H4 (cell line): ENCODE measurements around the gene PIGO. TPM values are rescaled to one million over a fixed set of nuclear protein-coding genes. Genes with fewer than 3 reads are reported as not detected.
A peak's percentile ranks its signal among the peaks of the same experiment; 100 is the strongest.

ENCODE experiments used
- DNase-seq: peaks from one replicate; pipeline ENCODE4 v3.0.0-alpha.2; 2015; ENCODE audit warnings: low spot score
- total RNA-seq: library from RNA; depleted of rRNA; stranded (reverse); fragments of >200 nt; shearing (Covaris generic); gene quantifications from 2 replicates; pipeline ENCODE4 v1.2.3, GENCODE V29; 2014

PIGO gene
- total RNA-seq, 1 experiment from 2014 or later, result 32.1 TPM

DNA sequence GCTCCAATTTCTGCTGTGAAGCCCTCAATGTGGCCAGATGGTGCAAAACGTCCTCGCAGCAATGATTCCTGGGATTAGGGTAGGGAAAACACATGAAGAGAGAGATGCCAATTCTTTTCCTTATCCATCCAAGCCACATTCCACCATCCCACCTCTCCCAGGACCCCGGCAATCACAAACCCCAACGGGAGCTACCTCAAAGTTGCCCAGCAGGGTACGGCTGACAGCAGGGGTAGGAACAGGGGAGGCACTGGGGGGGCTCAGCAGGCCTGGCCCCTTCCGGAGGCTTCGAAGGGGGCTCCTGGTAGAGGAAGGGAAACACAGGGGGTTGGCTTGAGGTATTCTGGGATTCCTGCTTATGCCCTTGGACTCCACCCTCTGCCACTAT lies 9.9 kb upstream of the PIGO start:
- DNase-seq, result no peak

GRCh38 chr9:35105571-35106342 lies 9.4 kb upstream of the PIGO start:
- DNase-seq, result no peak

DNA sequence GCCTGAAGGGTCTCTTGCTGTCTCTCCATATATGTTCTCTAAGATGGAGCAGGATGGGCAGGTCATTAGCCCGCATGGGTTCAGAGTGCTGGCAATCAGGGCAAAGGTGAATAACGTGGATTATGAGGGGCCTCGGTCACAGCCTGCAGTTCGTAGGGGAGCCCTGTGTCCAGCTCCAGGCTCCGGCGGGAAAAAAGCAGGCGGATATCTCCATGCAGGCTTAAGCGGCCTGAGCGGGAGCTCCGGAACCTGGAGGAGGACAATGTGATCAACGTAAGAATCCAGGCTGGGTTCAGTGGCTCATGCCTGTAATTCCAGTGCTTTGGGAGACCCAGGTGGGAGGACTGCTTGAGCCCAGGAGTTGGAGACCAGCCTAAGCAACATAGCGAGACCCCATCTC lies 8.7 kb upstream of the PIGO start:
- no peak for DNase-seq

DNA sequence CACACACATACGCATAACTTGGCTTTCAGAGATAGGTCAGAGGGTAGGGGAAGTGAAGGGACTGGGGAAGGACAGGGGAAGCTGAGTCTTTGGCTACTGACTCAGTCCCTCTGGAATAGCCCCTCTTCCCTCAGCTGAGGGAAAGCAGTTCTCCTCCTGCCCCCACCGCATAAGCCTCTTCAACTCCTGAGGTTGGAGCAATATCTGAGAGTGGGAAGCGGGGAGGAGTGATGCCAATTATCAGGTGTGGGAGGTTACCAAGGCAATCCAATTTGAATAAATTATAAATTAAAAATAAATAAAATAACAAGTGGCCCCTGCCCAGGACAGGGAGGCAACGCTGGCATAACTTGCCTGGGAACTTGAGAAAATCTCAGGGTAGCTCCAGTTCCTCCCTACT lies 8.2 kb upstream of the PIGO start:
- DNase-seq, result no peak

GRCh38 chr9:35103660-35104191 lies 7.3 kb upstream of the PIGO start:
- DNase-seq, result no peak

DNA sequence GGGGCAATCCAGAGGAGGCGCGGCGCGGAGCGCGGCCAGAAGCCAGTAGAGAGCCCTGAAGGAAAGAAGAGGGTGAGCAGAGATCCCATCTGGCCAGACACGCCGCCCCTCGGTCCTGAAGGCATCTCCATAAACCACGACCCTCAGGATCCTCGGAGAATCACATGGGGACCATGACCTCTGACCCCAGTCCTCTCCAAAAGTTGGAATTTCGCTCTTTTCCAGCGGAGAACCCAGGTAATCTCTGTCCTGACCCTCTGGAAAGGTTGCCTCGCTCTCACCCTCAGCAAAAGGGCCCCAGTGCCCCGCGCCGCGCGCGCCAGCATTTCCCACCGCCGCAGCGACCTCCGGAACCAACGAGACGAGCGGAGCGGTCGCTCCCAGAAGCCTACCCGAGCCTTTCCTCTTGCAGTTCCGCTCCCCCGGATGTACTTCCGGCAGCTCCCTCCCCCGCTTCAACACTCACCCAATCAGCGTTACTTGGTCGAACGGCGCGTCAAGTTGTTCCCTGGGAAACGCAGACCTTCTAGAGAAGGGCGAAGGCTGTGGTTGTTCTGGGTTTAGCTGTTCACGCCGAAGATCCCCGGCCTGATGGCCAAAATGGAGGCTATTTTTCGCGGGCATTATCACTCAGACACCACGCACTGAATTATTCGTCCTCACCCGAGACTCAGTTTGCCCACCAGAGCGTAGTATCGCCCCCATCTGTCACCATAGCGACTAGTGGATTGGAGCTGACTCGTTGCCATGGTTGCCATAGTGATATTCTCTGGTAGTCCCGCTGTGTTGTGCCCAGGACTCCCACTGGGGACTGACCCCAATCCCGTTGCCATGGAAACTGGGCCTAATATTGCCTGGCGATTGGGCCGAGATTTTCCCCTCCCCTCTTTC lies 6.6 kb upstream of the PIGO start, which contains the start of gene STOML2:
Gene STOML2, minus strand, starts transcription at position 363 of the 891 bp plus-strand sequence. Its CDS starts 37 bp downstream, at position 326.
- DNase-seq, result peak; percentile 98

DNA sequence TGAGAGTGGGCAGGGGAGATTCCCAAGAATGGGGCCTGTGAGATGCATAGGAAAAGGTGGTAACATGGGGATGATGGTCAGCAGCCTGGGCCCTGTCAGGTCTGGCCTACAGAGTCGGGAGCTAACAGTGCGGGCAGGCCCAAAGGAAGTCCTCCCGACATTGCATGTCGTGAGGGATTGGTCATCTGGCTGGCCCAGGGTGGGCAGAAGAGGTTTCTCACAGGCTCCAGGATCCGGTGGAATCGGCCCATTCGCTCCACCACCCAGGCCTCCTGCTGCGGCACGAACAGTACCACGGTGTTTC lies 6.0 kb upstream of the PIGO start:
- DNase-seq, result no peak

- no peak for DNase-seq
These were observed 1.2 kb upstream of the PIGO start for GRCh38 chr9:35097573-35097972.

DNA sequence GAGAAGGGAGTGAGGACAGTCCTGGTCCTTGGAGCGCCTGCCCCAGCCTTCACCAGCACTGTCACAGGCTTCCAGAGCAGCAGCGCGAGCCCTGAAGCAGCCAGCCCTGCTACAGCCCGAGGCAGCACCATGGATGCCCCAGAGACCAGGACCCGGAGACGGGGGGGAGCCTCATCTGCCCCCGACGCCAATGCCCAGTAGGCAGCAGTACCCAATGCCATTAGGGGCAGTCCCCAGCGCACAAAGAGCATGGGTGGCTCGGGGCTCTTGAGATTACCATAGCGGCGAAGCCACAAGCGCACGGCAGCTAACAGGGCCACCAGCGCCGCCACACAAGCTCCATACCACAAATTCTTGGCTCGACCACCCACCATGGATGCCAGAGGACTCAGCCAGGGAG lies 4.9 kb downstream of the PIGO start:
- DNase-seq, result no peak

GRCh38 chr9:35089434-35089833 lies 7.0 kb downstream of the PIGO start:
- no peak for DNase-seq

GRCh38 chr9:35085078-35085477 lies 11.3 kb downstream of the PIGO start:
- no peak for DNase-seq

DNA sequence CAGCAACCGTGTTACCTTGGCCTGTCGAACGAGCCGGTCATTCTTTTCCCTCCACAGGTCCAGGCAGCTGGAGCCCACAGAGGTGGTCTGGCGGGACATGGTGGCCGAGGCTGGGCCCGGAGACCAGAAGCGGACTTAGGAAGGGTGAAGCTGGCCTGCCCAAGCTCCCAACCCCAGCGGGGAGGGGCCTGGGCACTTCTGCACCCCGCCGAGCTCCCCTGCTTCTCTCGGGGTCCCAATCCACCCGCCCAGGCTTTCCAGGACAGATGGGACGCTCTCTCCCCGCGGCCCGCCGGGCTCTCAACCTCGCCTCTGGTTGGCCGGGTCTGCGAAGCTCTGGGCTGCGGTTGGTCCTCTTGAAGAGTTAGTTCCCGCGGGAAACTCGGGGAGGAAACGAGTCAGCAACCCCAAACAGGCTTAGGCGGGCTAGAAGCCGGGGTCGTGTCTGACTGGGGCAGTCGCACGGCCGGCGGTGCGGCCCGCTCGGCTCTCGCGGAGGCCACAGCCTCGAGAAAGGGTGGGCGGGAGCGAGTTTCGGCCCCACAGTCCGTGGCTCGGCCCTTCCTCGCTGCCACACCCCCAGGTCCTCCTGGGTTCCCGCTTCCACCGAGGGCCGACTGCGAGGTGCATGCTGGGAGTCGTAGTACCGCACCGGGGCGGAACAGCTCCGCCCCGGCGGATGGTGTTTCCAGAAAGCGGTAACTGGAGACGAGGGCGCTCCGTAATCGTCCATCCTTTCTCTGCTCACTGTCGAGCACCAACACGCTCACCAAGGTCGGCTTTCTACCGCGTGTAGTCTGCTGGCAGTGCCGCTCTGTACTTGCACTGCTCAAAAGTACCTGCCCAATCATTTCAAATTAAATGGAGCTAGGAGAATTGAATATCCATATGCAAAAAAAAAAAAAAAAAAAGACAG lies 16.7 kb downstream of the PIGO start, which contains the start of gene FANCG:
Gene FANCG, minus strand, starts transcription at position 517 of the 916 bp plus-strand sequence. Its CDS starts 418 bp downstream, at position 99.
- peak; percentile 91 for DNase-seq

GRCh38 chr9:35079041-35079425 lies 17.4 kb downstream of the PIGO start:
- DNase-seq, result no peak

GRCh38 chr9:35078066-35078465 lies 18.3 kb downstream of the PIGO start:
- no peak for DNase-seq

DNA sequence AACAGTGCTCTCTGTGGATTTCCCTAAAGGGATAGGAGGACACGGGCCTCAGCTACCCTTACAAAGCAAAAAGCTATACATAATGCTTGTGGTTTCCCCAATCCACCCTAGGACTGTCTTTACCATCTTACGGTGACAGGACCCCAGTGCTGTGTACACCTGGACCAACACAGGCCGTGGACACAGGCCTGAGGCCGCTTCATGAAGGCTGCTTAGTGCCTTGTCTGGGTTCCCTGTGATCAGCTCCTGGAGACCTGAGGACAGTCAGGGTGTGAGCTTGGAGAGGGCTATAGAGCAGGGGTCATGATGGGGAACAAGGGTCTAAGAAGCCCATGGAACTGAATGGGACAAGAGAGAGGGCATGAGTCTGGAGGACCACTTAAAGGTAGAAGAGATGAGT lies 19.5 kb downstream of the PIGO start:
- DNase-seq, result no peak

DNA sequence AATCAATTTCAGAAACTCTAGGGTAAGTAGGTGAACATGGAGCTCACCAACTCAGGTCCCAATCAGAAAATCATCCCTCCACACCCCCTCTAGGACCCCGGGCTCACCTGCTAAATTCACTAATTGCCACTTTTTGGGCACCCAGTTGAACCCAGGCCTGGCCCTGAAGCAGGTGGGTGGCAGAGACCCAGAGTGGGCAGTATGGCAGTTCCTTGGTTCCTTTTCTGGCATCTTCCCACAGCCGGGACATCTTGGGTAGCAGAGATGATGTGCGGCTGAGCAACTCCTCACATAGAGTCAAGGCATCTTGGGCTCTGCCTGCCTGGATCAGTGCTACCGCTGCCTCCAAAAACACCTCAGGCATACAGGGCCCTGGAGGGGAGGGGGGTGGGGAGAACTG lies 21.0 kb downstream of the PIGO start:
- DNase-seq, result no peak

DNA sequence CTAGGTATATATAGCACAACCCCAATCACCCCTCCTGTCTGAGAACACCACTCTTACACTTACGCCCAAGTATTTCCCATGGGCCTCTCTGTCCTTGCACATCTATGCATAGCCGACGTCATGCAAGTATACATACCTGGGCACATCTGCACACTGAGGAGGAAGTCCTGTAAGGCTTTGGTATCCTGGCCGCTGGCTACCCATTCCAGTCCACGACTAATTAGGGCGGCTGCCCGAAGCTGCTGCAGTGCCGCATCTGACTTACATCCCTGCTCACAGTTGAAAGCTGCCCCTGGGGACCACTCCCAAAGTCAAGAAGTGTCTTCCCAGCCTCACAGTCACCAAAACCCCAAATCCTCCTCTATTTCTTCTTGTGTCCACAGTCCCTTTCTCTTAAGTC lies 21.6 kb downstream of the PIGO start:
- DNase-seq, result no peak

DNA sequence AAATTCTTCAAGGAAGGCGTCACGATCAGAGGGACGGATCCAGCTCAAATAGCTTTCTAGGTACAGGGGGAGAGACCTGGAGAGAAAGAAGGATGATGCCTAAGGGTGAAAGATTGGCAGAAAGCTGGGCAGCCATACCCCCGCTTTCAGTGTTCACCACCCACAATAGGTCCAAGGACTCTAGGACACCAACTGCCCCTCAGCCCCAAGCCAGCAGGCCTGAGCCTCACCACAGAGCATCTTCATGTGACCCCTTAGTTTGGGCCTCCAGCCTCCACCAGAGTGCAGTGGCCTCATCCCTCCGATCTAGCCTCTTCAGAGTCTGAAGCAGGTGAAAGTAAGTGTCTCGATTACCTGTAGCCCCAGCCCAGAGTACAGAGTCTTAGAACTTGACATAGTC lies 22.2 kb downstream of the PIGO start:
- no peak for DNase-seq

DNA sequence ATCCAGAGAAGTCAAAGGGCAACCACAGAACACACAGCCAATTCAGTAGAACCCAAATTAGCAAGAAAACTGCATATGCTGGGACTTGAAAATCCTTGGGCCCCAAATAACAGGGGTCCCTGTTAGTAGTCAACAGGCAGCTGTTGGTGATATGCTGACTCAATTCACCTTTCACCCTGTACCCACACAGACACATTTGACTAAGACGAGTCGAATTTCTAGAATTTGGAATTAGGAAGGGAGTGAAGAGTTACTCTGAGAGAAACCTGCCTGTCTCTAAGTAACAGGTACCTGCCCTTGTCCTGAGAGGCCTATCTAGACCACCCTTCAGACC lies 23.1 kb downstream of the PIGO start:
- DNase-seq, result no peak

- peak; percentile 99 for DNase-seq
These were observed 23.7 kb downstream of the PIGO start, which contains the start of gene VCP for GRCh38 chr9:35072461-35073278. Gene VCP (minus strand): TSS chr9:35072625. CDS start chr9:35072353, 272 bp downstream.
